HG02642 (cell line): ENCODE measurements around the gene PLCL1.
"Not testable (repeated sequence)": the region's sequence is repeated elsewhere in the genome, so short reads cannot be mapped to it uniquely, and the experiment has no call there.

Experiments
- ATAC-seq: cut with Tn5 transposase; IDR thresholded peaks from one replicate; pipeline ENCODE4 v1.9.1; 2021; ENCODE audit warnings: mild to moderate bottlenecking; ENCODE audit not compliant: unreplicated experiment, poor library complexity

Gene PLCL1

GRCh38 chr2:197982565-197982964 is 178.2 kb downstream of the PLCL1 start:
- no peak for ATAC-seq

- ATAC-seq, result no peak
These were observed 180.7 kb downstream of the PLCL1 start for GRCh38 chr2:197985029-197985638.

GRCh38 chr2:197986977-197987376 is 182.6 kb downstream of the PLCL1 start:
- ATAC-seq, result no peak

GRCh38 chr2:197990356-197990755 is 186.0 kb downstream of the PLCL1 start:
- ATAC-seq, result no peak

- ATAC-seq, result peak; percentile 83
These were observed 188.2 kb downstream of the PLCL1 start for GRCh38 chr2:197992482-197993133.

- no peak for ATAC-seq
These were observed 189.0 kb downstream of the PLCL1 start for GRCh38 chr2:197993363-197993762.

GRCh38 chr2:197993830-197994229 is 189.4 kb downstream of the PLCL1 start:
- no peak for ATAC-seq

- no peak for ATAC-seq
These were observed 190.4 kb downstream of the PLCL1 start for GRCh38 chr2:197994751-197995150.

GRCh38 chr2:197996583-197996982 is 192.2 kb downstream of the PLCL1 start:
- ATAC-seq, result no peak

GRCh38 chr2:197997083-197997541 is 192.7 kb downstream of the PLCL1 start:
- ATAC-seq, result no peak

GRCh38 chr2:197998702-197999101 is 194.3 kb downstream of the PLCL1 start:
- ATAC-seq, result no peak

- ATAC-seq, result no peak
These were observed 196.0 kb downstream of the PLCL1 start for GRCh38 chr2:198000417-198000816.

- no peak for ATAC-seq
These were observed 199.8 kb downstream of the PLCL1 start for GRCh38 chr2:198004173-198004572.

GRCh38 chr2:198004921-198005829 is 200.8 kb downstream of the PLCL1 start:
- ATAC-seq, result peak; percentile 93

- no peak for ATAC-seq
These were observed 202.3 kb downstream of the PLCL1 start for GRCh38 chr2:198006733-198007132.

- no peak for ATAC-seq
These were observed 203.8 kb downstream of the PLCL1 start for GRCh38 chr2:198008230-198008629.

GRCh38 chr2:198012025-198012424 is 207.6 kb downstream of the PLCL1 start:
- no peak for ATAC-seq

- ATAC-seq, result no peak
These were observed 211.8 kb downstream of the PLCL1 start for GRCh38 chr2:198016243-198016642.

- no peak for ATAC-seq
These were observed 212.7 kb downstream of the PLCL1 start for GRCh38 chr2:198017068-198017467.

GRCh38 chr2:198028955-198029354 is 224.6 kb downstream of the PLCL1 start:
- ATAC-seq, result no peak

GRCh38 chr2:198029576-198029975 is 225.2 kb downstream of the PLCL1 start:
- not testable (repeated sequence) for ATAC-seq
